DMS 273 treated with DMSO at 0.1 percent for 48 hours (cell line): Measurements from ENCODE around the gene SELENOI.

Source experiments
- DNase-seq: peaks from one replicate; lab custom pipeline; 2025; lab: John Stamatoyannopoulos, UW

The SELENOI gene

DNA sequence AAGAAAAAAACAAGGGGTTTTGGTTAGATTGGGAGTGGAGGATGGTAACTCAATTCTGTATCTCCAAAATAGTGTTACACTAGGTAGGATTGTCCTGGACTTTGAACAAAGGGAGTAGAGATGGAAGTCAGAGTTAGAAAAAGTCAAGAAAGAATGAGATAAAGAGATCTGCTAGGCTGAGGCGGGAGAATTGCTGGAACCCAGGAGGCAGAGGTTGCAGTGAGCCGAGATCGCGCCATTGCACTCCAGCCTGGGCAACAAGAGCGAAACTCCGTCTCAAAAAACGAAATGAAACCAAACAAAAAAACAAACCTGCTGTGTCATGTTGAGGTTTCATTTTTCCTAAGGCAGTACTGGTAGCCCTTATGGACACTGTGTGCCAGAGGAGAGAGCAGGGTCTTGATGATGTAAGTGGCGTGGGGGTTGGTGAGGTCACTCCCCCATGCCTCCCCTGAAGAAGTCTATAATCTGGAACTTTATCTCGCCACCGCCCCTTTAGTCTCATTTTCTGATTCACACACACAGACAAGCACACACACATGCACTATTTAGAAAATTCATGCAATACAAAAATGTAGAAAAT is 66.2 kb downstream of the SELENOI start:
- DNase-seq: no peak

DNA sequence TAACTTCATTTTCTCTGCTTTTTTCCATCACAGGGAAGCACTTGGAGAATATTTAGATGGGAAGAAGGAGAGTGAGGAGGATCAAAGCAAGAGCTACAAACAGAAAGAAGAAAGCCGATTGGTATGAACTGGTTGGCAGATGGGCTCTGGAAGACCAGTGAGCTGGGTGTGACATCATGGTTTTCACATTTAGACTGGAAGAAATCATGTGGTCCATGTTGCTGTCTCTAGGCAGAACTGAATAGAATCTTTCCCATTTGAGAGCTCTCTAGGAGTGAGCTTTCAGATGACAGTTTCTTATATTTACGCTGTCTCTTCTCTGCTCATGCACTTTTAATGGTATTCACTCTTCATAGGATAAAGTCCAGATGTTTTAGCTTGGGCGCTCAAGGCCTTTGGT is 68.4 kb downstream of the SELENOI start:
- peak; percentile 69 for DNase-seq

DNA sequence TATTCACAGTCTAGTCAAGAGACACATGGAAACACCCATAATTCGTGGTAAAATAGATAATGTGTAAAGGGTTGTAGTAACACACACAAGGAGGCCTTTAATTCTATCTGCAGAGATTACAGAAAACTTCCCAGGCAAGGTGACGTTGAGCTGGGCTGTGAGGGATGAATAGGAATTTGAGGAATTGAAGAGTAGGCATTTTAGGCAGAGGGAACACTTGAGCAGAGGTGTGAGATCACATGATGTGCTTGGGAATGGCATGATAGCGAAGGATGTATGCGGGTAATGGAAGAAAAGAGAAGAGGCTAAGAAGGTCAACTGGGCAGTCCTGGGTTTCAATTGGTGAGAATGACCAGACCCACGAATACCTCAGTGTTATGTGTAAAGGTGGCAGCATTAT is 76.0 kb downstream of the SELENOI start:
- DNase-seq: no peak

DNA sequence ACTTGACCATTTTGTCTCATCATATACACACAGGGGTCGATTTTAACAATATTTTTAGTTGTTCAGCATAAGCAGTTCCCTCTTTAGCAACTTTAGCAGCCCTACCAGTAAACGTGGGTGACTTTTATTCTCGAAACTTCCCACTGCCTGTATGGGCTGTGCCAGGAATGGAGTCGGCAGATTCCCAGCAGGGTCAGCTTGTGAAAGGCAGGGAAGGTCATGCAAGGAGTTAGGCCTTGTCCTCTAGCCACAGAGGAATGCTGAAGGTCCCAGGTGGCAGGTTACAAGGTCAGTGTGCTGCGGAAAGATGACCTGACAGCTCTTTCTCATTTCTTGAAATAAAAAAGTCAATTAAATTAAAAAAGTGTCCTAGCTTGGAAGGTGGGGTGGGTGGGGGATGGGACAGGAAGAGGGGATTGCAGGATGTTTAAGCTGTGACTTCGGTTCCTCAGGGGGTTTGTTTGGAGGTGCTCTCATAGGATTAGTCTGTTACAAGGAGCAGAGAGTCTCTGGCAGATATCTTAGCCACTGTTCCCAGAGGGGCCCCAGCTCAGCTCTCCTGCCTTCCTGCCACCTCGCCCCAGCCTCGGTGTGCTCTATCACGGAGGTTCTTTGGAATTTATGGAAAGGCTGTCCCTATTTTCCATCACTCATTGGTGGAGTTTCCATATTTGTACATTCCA is 77.1 kb downstream of the SELENOI start:
- no peak for DNase-seq

DNA sequence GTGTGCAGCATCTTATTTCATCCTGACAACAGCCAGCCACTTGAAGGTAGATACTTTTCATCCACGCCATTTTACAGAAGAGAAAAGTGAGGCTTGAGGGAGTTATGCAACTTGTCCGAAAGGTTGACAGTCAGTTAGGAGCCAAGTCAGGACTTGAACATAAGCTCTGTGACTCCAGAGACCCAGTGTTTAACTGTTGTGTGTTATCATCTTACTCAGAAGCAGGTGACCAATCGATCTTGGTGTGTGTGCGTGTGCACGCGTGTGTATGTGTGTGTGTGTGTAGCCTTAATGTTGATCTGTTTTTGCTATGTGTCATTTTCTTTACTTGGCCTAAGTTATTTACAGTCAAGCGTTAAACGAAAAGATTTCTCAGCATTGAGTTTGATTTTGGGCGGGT is 77.8 kb downstream of the SELENOI start:
- no peak for DNase-seq

DNA sequence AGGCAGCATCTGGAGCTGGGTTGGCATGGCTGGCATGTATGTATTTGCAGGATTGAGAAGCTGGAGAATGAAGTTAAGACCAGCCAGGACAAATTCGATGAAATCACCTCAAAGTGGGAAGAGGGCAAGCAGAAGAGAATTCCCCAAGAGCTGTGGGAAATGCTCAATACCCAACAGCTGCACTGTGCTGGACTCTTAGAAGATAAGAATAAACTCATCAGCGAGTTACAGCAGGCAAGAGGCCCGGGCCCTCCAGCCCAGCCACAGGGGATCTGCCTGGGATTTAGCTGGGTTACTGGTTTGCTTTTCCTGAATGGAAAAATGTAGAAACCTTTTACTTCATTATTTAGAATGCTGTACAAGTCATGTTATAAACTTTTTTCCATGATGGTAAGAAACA is 78.3 kb downstream of the SELENOI start:
- DNase-seq: no peak

DNA sequence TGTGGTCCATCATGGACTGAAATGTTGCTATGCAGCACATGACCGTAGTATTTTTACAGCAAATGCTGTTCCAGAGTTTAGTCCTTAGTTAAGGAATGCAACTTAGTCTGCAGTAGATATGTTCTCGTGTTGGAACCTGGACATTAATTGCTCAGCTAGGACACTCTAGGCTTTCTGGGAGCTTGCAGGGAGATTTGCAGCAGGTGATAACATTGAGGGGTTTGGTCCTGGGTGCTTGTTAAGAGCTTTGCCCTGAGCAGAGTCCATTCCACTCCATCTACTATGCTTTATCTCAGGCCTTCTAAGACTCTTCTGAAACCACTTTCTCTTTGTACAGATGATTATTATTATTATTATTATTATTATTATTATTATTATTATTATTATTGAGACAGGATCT is 82.9 kb downstream of the SELENOI start:
- no peak for DNase-seq

DNA sequence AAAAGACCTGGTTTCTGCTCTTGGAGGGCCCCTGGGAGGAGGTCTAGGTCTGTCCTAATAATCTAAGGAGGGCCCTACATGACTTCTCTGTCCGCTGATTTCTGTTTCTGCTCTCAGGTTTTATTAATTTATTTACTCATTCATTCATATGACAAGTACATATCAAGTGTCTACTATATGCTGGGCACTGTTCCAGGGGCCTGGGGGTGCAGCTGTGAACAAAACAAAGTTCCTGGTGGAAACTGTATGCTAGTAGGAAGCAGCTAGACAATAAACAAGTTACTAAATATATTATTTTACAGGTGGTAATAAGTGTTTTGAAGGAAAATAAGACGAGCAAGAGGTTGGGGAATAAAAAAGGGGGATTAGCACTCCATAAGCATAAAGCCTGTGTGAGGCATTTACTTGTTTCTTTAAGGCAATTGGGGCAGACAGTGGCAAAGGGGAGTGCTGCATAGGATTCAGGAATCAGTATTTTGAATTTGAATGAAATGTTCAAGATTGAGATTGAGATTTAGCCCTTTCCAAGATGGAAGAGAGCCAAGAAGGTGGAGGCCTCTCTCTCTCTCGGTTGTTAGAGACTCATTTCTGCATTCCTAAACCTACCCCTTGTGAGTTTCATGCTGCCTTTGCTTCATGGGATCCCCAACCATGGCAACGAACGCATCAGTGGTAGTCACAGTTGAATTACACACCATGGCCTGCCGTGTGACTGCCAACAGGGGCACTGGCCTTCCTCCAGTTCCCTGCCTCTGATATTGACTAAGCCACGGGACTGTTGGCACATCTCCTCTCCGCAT is 84.0 kb downstream of the SELENOI start:
- peak; percentile 11 for DNase-seq

DNA sequence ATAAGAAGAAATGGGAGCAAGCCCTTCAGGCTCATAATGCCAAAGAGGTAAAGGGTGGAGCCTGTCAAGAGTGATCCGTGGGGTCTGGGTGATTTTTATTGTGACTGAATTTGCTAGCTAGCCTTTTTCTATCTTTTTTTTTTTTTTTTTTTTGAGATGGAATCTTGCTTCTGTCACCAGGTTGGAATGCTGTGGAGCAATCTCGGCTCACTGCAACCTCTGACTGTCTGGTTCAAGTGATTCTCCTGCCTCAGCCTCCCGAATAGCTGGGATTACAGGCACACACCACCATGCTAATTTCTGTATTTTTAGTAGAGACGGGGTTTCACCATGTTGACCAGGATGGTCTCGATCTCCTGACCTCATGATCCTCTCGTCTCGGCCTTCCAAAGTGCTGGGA is 84.9 kb downstream of the SELENOI start:
- DNase-seq: no peak

DNA sequence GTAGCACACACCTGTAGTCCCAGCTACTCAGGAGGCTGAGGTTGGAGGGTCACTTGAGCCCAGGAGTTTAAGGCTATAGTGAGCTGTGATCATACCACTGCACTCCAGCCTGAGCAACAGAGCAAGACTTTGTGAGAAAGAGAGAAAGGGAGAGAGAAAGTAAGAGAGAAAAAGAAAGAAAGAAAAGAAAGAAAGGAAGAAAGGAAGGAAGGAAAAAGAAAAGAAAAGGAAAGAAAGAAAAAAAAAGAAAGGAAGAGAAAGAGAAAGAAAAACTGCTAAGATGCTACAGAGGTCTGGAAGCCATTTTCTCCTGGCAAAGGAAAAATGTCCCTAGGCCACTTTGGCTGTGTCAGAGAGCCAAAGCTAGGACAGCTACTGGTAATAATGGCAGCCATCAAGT is 86.4 kb downstream of the SELENOI start:
- no peak for DNase-seq

DNA sequence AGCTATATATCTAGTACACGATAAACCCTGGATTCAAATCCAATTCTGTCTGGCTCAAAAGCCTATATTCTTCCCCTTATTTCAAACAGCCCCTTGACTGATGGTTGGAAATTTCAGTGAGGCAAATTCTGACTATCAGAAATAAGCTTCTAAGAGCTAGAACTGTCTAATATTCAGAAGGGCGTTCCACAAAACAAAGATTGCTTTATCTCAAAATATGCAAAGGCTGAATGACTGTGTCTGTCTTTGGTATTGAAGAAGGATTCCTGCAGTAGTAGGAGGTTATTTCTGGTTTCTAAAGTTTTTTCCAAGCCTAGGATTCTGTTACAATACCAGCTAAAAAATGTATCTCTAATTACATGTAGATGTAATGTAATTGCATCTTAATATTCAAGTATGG is 86.9 kb downstream of the SELENOI start:
- no peak for DNase-seq

DNA sequence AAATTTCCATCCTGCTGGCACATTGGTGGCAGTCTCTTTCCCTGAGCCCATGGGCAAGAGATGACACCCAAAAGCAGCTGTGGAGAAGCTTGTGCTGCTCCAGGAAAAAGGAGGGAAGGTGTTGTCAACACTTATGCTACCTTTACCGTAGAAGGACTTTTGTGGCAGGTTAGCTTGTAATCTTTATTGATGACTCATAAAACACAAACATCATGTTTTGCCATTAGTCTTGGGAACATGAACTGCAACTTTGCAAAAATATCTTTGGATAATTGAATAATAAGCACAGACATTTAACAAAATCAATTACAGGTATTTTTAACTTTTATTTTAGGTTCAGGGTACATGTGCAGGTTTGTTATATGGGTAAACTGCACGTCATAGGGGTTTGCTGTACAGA is 89.2 kb downstream of the SELENOI start:
- no peak for DNase-seq

DNA sequence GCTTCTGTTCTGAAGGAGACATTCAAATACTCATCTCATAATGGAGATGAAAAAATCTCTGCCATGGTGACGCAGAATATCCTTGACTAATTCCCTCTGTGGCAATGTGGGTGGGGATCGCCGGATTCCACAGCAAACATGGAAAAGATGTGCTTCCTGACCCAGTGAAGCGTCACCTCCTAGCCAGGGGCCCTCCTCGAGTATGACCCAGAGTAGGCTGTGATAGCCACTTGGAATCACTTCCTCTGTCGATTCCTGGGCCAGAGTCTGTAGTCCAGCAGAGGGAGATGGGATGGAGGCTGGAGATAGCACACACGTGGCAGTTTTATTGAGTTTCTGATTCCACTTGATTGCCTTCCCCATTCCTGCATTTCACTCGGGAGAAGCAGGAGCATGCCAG is 92.6 kb downstream of the SELENOI start:
- DNase-seq: no peak

DNA sequence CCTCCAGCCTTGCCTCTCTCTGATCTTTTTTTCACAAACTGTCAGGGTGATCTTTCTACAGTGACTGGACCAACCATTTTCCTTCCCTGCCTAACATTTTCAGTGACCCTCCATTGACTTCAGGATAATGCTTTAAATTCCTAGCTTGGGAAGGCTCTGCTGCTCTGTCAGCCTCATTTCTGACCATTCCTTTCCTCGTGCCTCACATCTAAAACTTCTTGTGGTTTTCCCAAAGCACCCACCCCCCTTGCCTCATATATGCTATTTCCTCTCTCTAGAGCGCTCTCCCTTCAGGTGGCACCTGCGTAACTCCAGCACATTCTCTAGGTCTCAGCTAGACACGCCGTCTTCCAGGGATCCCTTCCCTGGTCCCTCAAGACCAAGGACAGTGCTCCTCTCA is 93.0 kb downstream of the SELENOI start:
- no peak for DNase-seq

DNA sequence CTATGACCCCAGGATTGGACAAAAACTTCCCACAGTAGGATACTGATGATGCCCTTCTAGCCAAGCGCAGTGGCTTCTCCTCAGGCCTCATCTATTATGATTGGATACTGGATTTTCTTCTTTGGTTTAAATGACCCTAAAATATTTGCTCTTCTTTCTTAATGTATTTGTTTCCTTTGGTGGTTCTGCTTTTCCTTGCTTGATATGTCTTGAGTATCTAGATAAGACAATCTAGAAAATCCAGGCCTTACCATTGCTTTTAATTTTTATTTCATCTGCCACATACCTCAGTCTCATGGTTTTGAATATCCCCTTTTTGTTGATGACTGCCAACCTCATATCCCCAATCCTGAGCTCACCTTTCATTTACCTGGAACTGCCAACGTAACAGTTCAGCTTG is 96.4 kb downstream of the SELENOI start:
- DNase-seq: no peak

DNA sequence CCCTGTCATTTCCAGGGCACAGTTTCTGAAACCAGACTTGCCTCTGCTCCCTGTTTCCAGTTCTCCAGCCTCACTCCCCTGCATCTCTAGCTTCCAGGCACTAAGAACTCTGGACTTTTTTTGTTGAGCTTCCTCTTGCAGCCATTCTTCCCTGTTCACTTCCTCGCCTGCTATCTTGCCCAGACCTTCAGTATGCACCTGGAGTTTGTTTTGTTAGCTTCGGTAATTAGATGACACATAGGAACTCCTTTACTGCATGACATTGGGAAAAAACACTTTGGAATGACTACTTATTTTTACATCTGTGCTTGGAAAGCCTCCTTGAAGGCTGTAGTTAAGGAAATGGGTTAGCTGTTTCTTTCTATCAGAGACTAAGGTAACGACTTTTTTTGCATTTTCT is 96.8 kb downstream of the SELENOI start:
- DNase-seq: no peak

DNA sequence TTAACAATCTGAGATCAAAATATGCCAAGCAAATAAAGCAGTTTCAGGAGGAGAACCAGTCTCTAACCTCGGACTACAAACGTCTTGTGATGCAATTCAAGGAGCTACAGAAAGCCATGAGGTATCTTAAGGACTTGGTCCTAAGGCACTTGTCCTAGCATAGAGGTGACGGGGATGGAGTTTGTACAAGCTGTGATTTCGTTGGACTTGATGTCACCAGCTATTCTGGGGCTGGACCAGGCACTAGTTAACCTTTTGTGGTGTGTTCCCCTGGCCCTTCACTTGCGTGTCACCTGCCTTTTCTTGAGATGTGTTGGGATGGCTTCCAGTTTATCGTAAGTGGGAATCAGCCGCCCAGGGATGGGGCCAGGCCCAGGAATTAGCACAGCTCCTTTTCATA is 98.3 kb downstream of the SELENOI start:
- no peak for DNase-seq
